PC-3 (cell line): Measurements from ENCODE around the gene RALY. TPM values are rescaled to one million over a fixed set of nuclear protein-coding genes. Genes with fewer than 3 reads are reported as not detected.

Experiments
- ATAC-seq: fragments of 200-7000 bp; cut with Tn5 transposase; 2 replicates; pipeline ENCODE4 v1.9.1; 2020; ENCODE audit warnings: mild to moderate bottlenecking, moderate library complexity
- BruUV-seq: library from RNA; stranded (reverse); fragments of 400-500 nt; replicated peaks from 2 replicates; lab custom pipeline; 2021; lab: Mats Ljungman, UMichigan
- CTCF ChIA-PET: fragments of 300-600 bp; sonication (Branson Sonifier 250); formaldehyde crosslinking; loops from one replicate; lab custom pipeline; 2022; ENCODE audit warnings: antibody characterized with exemption; lab: Charles Lee
- POLR2A ChIA-PET: fragments of 300-600 bp; sonication (Branson Sonifier 250); formaldehyde crosslinking; loops from one replicate; lab custom pipeline; 2022; ENCODE audit warnings: antibody characterized with exemption; ENCODE audit not compliant: unreplicated experiment; lab: Charles Lee
- DNase-seq: peaks from one replicate; pipeline ENCODE4 v3.0.0-alpha.2; 2015
- H2AFZ ChIP-seq: fragments of 300-600 bp; sonication (generic); 2 replicates; pipeline ENCODE4 v1.6.0; 2016; ENCODE audit warnings: antibody characterized with exemption, low read length
- H3F3A ChIP-seq: fragments of 300-600 bp; sonication (generic); one replicate; pipeline ENCODE4 v1.6.0; 2017; ENCODE audit warnings: antibody characterized with exemption, low read length, control low read depth, mild to moderate bottlenecking; ENCODE audit not compliant: unreplicated experiment
- H3K27ac ChIP-seq: fragments of 300-600 bp; sonication (generic); 2 replicates; pipeline ENCODE4 v1.5.1; 2016; ENCODE audit warnings: mild to moderate bottlenecking, low read length
- H3K27me3 ChIP-seq: fragments of 300-600 bp; sonication (generic); 2 replicates; pipeline ENCODE4 v1.6.1; 2016; ENCODE audit warnings: low read length, mixed read lengths
- H3K36me3 ChIP-seq: fragments of 300-600 bp; sonication (generic); 2 replicates; pipeline ENCODE4 v1.6.1; 2016; ENCODE audit warnings: low read depth, mixed run types, low read length, mixed read lengths
- H3K4me1 ChIP-seq: fragments of 300-600 bp; sonication (generic); 2 replicates; pipeline ENCODE4 v1.5.1; 2016; ENCODE audit warnings: low read length; ENCODE audit not compliant: insufficient read depth
- H3K4me2 ChIP-seq: fragments of 300-600 bp; sonication (generic); 2 replicates; pipeline ENCODE4 v1.6.0; 2016; ENCODE audit warnings: low read length
- H3K4me3 ChIP-seq: fragments of 300-600 bp; sonication (generic); 2 replicates; pipeline ENCODE4 v1.5.1; 2016; ENCODE audit warnings: mild to moderate bottlenecking, low read length, mixed read lengths
- H3K79me2 ChIP-seq: fragments of 300-600 bp; sonication (generic); 2 replicates; pipeline ENCODE4 v1.6.1; 2017; ENCODE audit warnings: low read length, mixed read lengths
- H3K9ac ChIP-seq: fragments of 300-600 bp; sonication (generic); 2 replicates; pipeline ENCODE4 v1.6.0; 2016; ENCODE audit warnings: mild to moderate bottlenecking, low read length
- H3K9me2 ChIP-seq: fragments of 300-600 bp; sonication (generic); replicated peaks from 2 replicates; pipeline ENCODE4 v1.6.1; 2016; ENCODE audit warnings: mixed run types, low read length, mixed read lengths
- H3K9me3 ChIP-seq: fragments of 300-600 bp; sonication (generic); 2 replicates; pipeline ENCODE4 v1.6.1; 2016; ENCODE audit warnings: low read length, mixed read lengths
- H4K20me1 ChIP-seq: fragments of 300-600 bp; sonication (generic); 2 replicates; pipeline ENCODE4 v1.6.1; 2016; ENCODE audit warnings: low read length, mixed read lengths
- EZH2 ChIP-seq: fragments of 300-600 bp; sonication (generic); IDR thresholded peaks from one replicate; pipeline ENCODE4 v1.6.1; 2017; ENCODE audit warnings: antibody characterized with exemption, mild to moderate bottlenecking, low read length; ENCODE audit not compliant: unreplicated experiment
- EZH2phosphoT487 ChIP-seq: fragments of 300-600 bp; sonication (generic); IDR thresholded peaks from 2 replicates; pipeline ENCODE4 v1.6.1; 2018; ENCODE audit warnings: mild to moderate bottlenecking, antibody characterized with exemption, low read length, borderline replicate concordance
- intact Hi-C: fragments of 100-400 bp; cut with micrococcal nuclease; formaldehyde crosslinking; loops from 2 replicates; pipeline ENCODE4 v1.9.0; 2023
- total RNA-seq: library from RNA; depleted of rRNA; stranded (reverse); fragments of >200 nt; gene quantifications from 2 replicates; pipeline ENCODE4 v1.2.3, GENCODE V29; 2014
- TF ChIP-seq, protein P1 (sequence below): fragments of 300-600 bp; sonication (generic); conservative IDR thresholded peaks from 2 replicates; pipeline ENCODE4 v1.5.1; 2017; ENCODE audit warnings: antibody characterized with exemption, low read depth, mild to moderate bottlenecking, low read length

The RALY gene
- total RNA-seq, 1 experiment from 2014 or later: 160 TPM

DNA sequence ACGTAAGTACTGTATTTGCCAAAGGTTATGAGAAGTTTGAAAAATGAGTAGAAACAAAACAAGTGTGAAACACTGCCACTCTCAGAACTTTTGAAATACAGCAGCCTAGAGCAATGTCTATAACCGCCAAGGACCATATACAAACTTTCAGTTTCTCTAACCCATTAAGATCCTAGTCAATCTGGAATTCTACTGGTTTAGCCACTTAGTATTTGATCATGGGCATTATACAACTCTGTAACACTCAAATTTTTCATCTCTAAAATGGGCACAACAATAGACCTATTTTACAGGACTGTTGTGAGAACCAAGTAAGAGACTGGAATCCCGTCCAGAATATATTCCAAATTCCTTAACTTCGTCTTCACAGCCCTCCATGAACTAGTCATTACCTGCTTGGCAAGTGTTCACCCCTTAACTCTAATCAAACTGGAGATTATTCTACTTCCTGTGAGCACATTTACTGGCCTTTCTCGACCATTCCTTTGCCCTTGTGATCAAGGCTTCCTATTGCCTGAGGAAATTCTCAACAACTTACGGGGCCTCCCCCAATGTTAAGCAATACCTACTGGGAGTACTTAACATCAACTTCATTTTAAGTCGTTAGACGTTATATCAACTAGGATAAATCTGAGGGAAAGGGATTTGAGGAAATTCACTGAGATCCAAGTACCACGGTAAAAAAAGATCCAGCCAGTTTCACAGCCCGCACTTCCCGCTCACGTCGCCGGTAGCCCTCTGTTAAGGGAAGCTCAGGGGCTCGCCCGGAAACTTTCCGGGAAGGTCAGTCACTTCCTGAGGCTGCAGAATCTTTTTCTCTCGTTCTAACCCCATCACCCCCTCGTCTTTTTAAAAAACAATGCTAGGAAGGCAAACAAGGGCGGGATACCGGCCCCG lies 117.3 kb downstream of the RALY start:
- peaks cover 27% of the 10 kb centered on the region; the same call in 1 of the 2 replicates for H3K4me1 ChIP-seq
- H2AFZ ChIP-seq: peak overlapping the region; percentile 67
- BruUV-seq: TSS peak; percentile 46

DNA sequence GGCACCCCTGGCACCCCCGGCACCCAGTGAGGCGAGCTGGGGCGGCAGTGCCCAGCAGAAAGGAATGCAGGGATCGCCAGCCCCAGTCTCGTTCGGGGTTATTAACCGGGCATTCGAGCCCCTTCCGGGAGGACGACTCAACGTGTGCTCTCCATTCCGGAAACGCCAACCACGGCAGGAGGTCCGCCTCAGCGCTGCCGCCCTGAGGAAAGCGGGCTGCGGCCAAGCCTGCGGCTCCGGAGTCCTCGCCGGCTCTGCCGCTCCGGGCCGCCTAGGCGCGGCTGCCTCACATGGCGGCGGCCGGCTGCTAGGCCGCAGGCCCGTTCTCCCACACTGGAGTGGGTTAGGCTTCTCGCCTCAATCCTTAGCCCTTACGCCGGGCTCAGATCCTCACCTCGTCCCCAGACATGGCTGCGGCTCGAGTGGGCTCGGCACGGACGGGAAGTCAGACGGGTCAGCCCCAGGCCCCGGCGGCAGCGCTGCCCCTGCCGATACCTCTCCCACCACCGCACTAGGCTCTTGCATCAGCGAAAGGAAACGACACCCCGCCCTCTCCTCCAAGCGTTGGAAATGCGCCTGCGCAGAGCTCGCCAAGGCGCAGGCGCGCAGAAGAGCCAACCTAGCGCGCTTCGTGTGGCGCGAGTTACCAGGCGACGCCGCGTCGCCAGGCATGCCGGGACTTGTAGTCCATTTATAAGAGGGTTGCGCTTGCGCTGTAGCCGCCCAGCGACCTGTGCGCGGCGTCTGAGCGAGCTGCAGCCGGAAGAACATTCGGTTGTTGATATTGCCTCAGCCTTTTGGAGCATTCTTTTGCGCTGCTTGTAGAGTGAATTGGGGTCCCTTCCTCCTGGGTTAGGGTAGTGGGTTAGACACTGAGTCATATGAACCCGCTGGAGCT lies 118.2 kb downstream of the RALY start, which contains the start of gene EIF2S2:
Gene EIF2S2 (minus strand): TSS at position 542 of the 898 bp plus-strand sequence. CDS start 133 bp downstream, at position 409.
- ATAC-seq (peak; percentile 92), DNase-seq (peak; percentile 99)
- intact Hi-C loops: loop anchor here (1.0 to 5.0 kb wide), 2 partner anchors 118 to 380 kb away; partner anchors contain the start of gene ZNF341
- Histone ChIP-seq H4K20me1 (peaks cover 46% of the 10 kb centered on the region), H3K9me2 (no peaks in the 10 kb centered on the region), H3K4me2 (peak within 1 kb of the TSS; percentile 96), H3K36me3 (peaks cover 20% of the 10 kb centered on the region; the same call in 1 of the 2 replicates), H3K27me3 (no peaks in the 10 kb centered on the region), H3F3A (no peaks in the 10 kb centered on the region), H3K4me3 (peak within 1 kb of the TSS; percentile 97), H3K27ac (peak within 1 kb of the TSS; percentile 68), H2AFZ (peak within 1 kb of the TSS; percentile 94), H3K4me1 (peaks cover 27% of the 10 kb centered on the region; the same call in 1 of the 2 replicates), H3K79me2 (peaks cover 51% of the 10 kb centered on the region), H3K9ac (peak within 1 kb of the TSS; percentile 98), H3K9me3 (no peaks in the 10 kb centered on the region)
- TF ChIP-seq, protein P1, sequence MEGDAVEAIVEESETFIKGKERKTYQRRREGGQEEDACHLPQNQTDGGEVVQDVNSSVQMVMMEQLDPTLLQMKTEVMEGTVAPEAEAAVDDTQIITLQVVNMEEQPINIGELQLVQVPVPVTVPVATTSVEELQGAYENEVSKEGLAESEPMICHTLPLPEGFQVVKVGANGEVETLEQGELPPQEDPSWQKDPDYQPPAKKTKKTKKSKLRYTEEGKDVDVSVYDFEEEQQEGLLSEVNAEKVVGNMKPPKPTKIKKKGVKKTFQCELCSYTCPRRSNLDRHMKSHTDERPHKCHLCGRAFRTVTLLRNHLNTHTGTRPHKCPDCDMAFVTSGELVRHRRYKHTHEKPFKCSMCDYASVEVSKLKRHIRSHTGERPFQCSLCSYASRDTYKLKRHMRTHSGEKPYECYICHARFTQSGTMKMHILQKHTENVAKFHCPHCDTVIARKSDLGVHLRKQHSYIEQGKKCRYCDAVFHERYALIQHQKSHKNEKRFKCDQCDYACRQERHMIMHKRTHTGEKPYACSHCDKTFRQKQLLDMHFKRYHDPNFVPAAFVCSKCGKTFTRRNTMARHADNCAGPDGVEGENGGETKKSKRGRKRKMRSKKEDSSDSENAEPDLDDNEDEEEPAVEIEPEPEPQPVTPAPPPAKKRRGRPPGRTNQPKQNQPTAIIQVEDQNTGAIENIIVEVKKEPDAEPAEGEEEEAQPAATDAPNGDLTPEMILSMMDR: no peak
- TF ChIP-seq EZH2 (no peak), EZH2phosphoT487 (no peak)
- CTCF ChIA-PET: interaction anchor here (0.5 to 1.0 kb wide), 4 partner anchors 557 to 1263 kb away, joined by 3 to 8 read pairs (median 4); partner anchors contain the start of gene CBFA2T2
- no TSS peak for BruUV-seq
- POLR2A ChIA-PET: interaction anchor here (0.5 to 1.2 kb wide), 8 partner anchors 85 to 1630 kb away, joined by 3 to 8 read pairs (median 4); partner anchors contain the start of genes CDK5RAP1, ITCH, RALY and RBM39

More for the DNA sequence above, 117.3 kb downstream of the RALY start:
- H3K79me2 ChIP-seq: peaks cover 61% of the 10 kb centered on the region
- H3F3A ChIP-seq: no peaks in the 10 kb centered on the region
- intact Hi-C loops: loop anchor here (5.0 kb wide), 1 partner anchor 379 kb away; the partner anchor contains the start of gene ZNF341
- no peaks in the 10 kb centered on the region for H3K9me3 ChIP-seq
- peak overlapping the region; percentile 98 for H3K9ac ChIP-seq
- TF ChIP-seq EZH2 (no peak), EZH2phosphoT487 (no peak)
- TF ChIP-seq, protein P1: 0 out of 2 replicates have a peak, but pooled peaks have one; percentile 19
- peak overlapping the region; percentile 92 for H3K4me2 ChIP-seq
- H3K27ac ChIP-seq: peak overlapping the region; percentile 68
- ChIA-PET POLR2A (no interaction called here), CTCF (no interaction called here)
- DNase-seq: peak; percentile 38
- no peaks in the 10 kb centered on the region for H3K9me2 ChIP-seq
- H3K4me3 ChIP-seq: peak overlapping the region; percentile 97
- H4K20me1 ChIP-seq: peaks cover 54% of the 10 kb centered on the region
- H3K27me3 ChIP-seq: no peaks in the 10 kb centered on the region
- H3K36me3 ChIP-seq: peaks cover 20% of the 10 kb centered on the region; the same call in 1 of the 2 replicates
- ATAC-seq: no peak
